K562 (cell line): ENCODE data around the gene CYB5R4. TPM values are rescaled to one million over a fixed set of nuclear protein-coding genes. Genes with fewer than 3 reads are reported as not detected.

Experiments
- ATAC-seq: fragments of 200-7000 bp; cut with Tn5 transposase; 3 replicates; pipeline ENCODE4 v1.9.1; 2020; ENCODE audit warnings: moderate library complexity
- BruUV-seq: library from RNA; stranded (reverse); fragments of 400-500 nt; replicated peaks from 2 replicates; lab custom pipeline; 2021; lab: Mats Ljungman, UMichigan
- CTCF ChIA-PET: fragments of 300-600 bp; formaldehyde crosslinking; extraction: SDS; loops from one replicate; lab custom pipeline; 2021; ENCODE audit warnings: low intra/inter-chr PET ratio; lab: Yijun Ruan, JAX
- POLR2A ChIA-PET: fragments of 300-600, 350-650 bp; sonication (Branson Sonifier 250); formaldehyde crosslinking; extraction: SDS; loops from one replicate; lab custom pipeline; 2021; ENCODE audit warnings: antibody characterized with exemption, inconsistent platforms; lab: Yijun Ruan, JAX
- DNase-seq, 4 experiments: peaks; one replicate each; pipeline versions ENCODE4 v3.0.0 to v3.0.0-alpha.2; 2011 to 2018; ENCODE audit warnings: low spot score in 3 of 4, mixed read lengths in 3 of 4; ENCODE audit errors: extremely low read depth in 1 of 4
- FAIRE-seq: peaks from 2 replicates; lab custom pipeline; 2011; peaks lifted over from hg19 to GRCh38; lab: Jason Lieb, UNC
- H2AFZ ChIP-seq: 2 replicates; pipeline ENCODE4 v1.6.0; 2011; ENCODE audit warnings: low read depth, low read length, control low read depth, inconsistent platforms
- H3K27ac ChIP-seq: fragments of 200-600 bp; 3 replicates; pipeline ENCODE4 v1.8.0; 2011; ENCODE audit warnings: low read depth, mild to moderate bottlenecking, control low read depth, inconsistent platforms, low read length, moderate library complexity, mixed read lengths; ENCODE audit errors: extremely low read depth
- H3K27me3 ChIP-seq, 2 experiments: fragments of 300-600 bp in 1 of 2; 2 replicates in 1 of 2; 3 replicates in 1 of 2; pipeline versions ENCODE4 v1.6.0 to v1.8.0; 2011; ENCODE audit warnings: inconsistent platforms in 2 of 2, low read length in 2 of 2, mild to moderate bottlenecking in 1 of 2, mixed read lengths in 1 of 2, moderate library complexity in 1 of 2; ENCODE audit not compliant: control insufficient read depth in 2 of 2, insufficient read depth in 2 of 2
- H3K36me3 ChIP-seq: fragments of 300-600 bp; 3 replicates; pipeline ENCODE4 v1.8.0; 2011; ENCODE audit warnings: mild to moderate bottlenecking, low read length, inconsistent platforms; ENCODE audit not compliant: control insufficient read depth, insufficient read depth
- H3K4me1 ChIP-seq, 2 experiments: fragments of 200-600 bp in 1 of 2; replicated peaks in 1 of 2; 2 replicates in 1 of 2; 3 replicates in 1 of 2; pipeline versions ENCODE4 v1.5.1 to v1.8.0; 2011; ENCODE audit warnings: inconsistent platforms in 2 of 2, low read length in 2 of 2, mild to moderate bottlenecking in 1 of 2, mixed read lengths in 1 of 2, moderate library complexity in 1 of 2; ENCODE audit not compliant: control insufficient read depth in 2 of 2, insufficient read depth in 2 of 2
- H3K4me2 ChIP-seq: 2 replicates; pipeline ENCODE4 v1.6.1; 2011; ENCODE audit warnings: low read length, control low read depth, inconsistent platforms, mixed read lengths; ENCODE audit not compliant: insufficient read depth
- H3K4me3 ChIP-seq: fragments of 200-600 bp; sonication (generic), shearing (Covaris generic); 2 replicates; pipeline ENCODE4 v1.5.1; 2016; ENCODE audit warnings: control low read depth, inconsistent platforms
- H3K79me2 ChIP-seq: fragments of 200-600 bp; 3 replicates; pipeline ENCODE4 v1.8.0; 2011; ENCODE audit warnings: low read length, inconsistent platforms; ENCODE audit not compliant: control insufficient read depth, insufficient read depth
- H3K9ac ChIP-seq, 2 experiments: 2 replicates each; pipeline versions ENCODE4 v1.6.0 to v1.6.1; 2011; ENCODE audit warnings: low read depth in 2 of 2, low read length in 2 of 2, control low read depth in 1 of 2, inconsistent platforms in 1 of 2, mild to moderate bottlenecking in 1 of 2, mixed read lengths in 1 of 2; ENCODE audit not compliant: insufficient read depth in 1 of 2
- H3K9me1 ChIP-seq: one replicate; pipeline ENCODE4 v1.6.0; 2011; ENCODE audit warnings: inconsistent platforms, mild to moderate bottlenecking, low read length, moderate library complexity; ENCODE audit not compliant: control insufficient read depth, insufficient read depth
- H3K9me3 ChIP-seq: replicated peaks from 2 replicates; pipeline ENCODE4 v1.5.1; 2011; ENCODE audit warnings: low read depth, low read length, inconsistent platforms; ENCODE audit not compliant: control insufficient read depth, insufficient read depth
- H4K20me1 ChIP-seq: replicated peaks from 2 replicates; pipeline ENCODE4 v1.6.1; 2011; ENCODE audit warnings: low read length, inconsistent platforms, mixed read lengths; ENCODE audit not compliant: control insufficient read depth, insufficient read depth
- BRF1 ChIP-seq: IDR thresholded peaks from 3 replicates; pipeline ENCODE4 v1.6.1; 2011; ENCODE audit warnings: borderline replicate concordance, mild to moderate bottlenecking; ENCODE audit not compliant: insufficient read length; ENCODE audit errors: extremely low read depth
- CHAMP1 ChIP-seq: fragments of 450-650 bp; IDR thresholded peaks from 2 replicates; pipeline ENCODE4 v1.6.1; 2016; ENCODE audit warnings: mild to moderate bottlenecking
- KDM5B ChIP-seq: fragments of 200-600 bp; sonication (generic); IDR thresholded peaks from 2 replicates; pipeline ENCODE4 v1.6.1; 2012; ENCODE audit warnings: low read depth, mild to moderate bottlenecking, moderate library complexity, low read length, control low read depth, inconsistent platforms; ENCODE audit not compliant: insufficient replicate concordance
- MEF2A ChIP-seq: IDR thresholded peaks from 2 replicates; pipeline ENCODE4 v1.6.1; 2011; ENCODE audit warnings: low read depth, mild to moderate bottlenecking, low read length, moderate library complexity; ENCODE audit not compliant: control insufficient read depth
- MXI1 ChIP-seq: IDR thresholded peaks from 2 replicates; pipeline ENCODE4 v1.6.1; 2011; ENCODE audit warnings: low read depth, mild to moderate bottlenecking, improper control_type of control experiment, low read length
- PHB ChIP-seq: fragments of 250-450 bp; sonication (Bioruptor Pico); IDR thresholded peaks from 2 replicates; pipeline ENCODE4 v1.5.0; 2021
- POLR2H ChIP-seq: IDR thresholded peaks from 2 replicates; pipeline ENCODE4 v1.6.1; 2016; ENCODE audit warnings: missing genetic modification characterization, low read depth, mild to moderate bottlenecking, control low read depth, missing compliant biosample characterization, moderate library complexity
- SP2 ChIP-seq: IDR thresholded peaks from 2 replicates; pipeline ENCODE4 v1.6.1; 2011; ENCODE audit warnings: mild to moderate bottlenecking, low read depth, low read length, moderate library complexity; ENCODE audit not compliant: poor library complexity, severe bottlenecking; ENCODE audit errors: extremely low read depth
- XRCC4 ChIP-seq: IDR thresholded peaks from one replicate; pipeline ENCODE4 v1.6.1; 2011; ENCODE audit not compliant: insufficient read depth, insufficient read length; ENCODE audit errors: extremely low read depth
- ZBTB1 ChIP-seq: sonication (generic); formaldehyde crosslinking; IDR thresholded peaks from 2 replicates; pipeline ENCODE4 v1.8.1; 2023; ENCODE audit warnings: missing genetic modification reagents, low read depth, mild to moderate bottlenecking, borderline replicate concordance
- ZBTB5 ChIP-seq: fragments of 450-650 bp; IDR thresholded peaks from 2 replicates; pipeline ENCODE4 v1.6.1; 2017; ENCODE audit warnings: antibody characterized with exemption
- ZNF253 ChIP-seq: fragments of 250-450 bp; sonication (Bioruptor Pico); conservative IDR thresholded peaks from 2 replicates; pipeline ENCODE4 v1.6.1; 2021; ENCODE audit warnings: mild to moderate bottlenecking
- ZNF263 ChIP-seq: sonication (generic); formaldehyde crosslinking; IDR thresholded peaks from 2 replicates; pipeline ENCODE4 v1.8.0; 2022; ENCODE audit warnings: mild to moderate bottlenecking, missing genetic modification reagents, borderline replicate concordance
- ZNF583 ChIP-seq: fragments of 250-450 bp; sonication (Bioruptor Pico); IDR thresholded peaks from 2 replicates; pipeline ENCODE4 v1.4.0; 2020
- WGBS: fragments of 100-300 bp; shearing (Covaris generic); methylation state at CpG from one replicate; pipeline ENCODE4 v1.1.6; 2016; ENCODE audit warnings: low coverage, mixed read lengths; ENCODE audit not compliant: insufficient coverage; ENCODE audit errors: missing lambda C conversion rate; 5-methylcytosine and 5-hydroxymethylcytosine counted together
- in situ Hi-C: fragments of 300-500 bp; cut with MboI; formaldehyde crosslinking; loops from 4 replicates; pipeline ENCODE4 v1.15.0; 2018; ENCODE audit warnings: inconsistent platforms, mixed read lengths
- intact Hi-C: fragments of 100-400 bp; cut with micrococcal nuclease; formaldehyde crosslinking; loops from 2 replicates; pipeline ENCODE4 v1.14.2; 2022
- polyA plus RNA-seq, 8 experiments: library from polyadenylated mRNA; depleted of rRNA in 4 of 8; stranded (reverse) in 5 of 8; unstranded in 3 of 8; fragments of >200 nt; fragmentation: Nextera tagmentation in 2 of 8; fragmentation: Illumina TruSeq in 1 of 8; extraction: Ambion mirVana in 2 of 8; extraction: Trizol in 1 of 8; gene quantifications; 2 replicates each; pipeline versions ENCODE4 v1.2.1 to v1.2.3, GENCODE V29; 2011 to 2014; ENCODE audit warnings: inconsistent platforms in 1 of 8, missing spikeins in 1 of 8
- total RNA-seq, 7 experiments: library from RNA; depleted of rRNA in 6 of 7; stranded (reverse); fragments of >200 nt in 6 of 7; fragmentation: Illumina TruSeq in 2 of 7; extraction: Trizol in 2 of 7; gene quantifications; 2 replicates each; pipeline versions ENCODE4 v1.2.1 to v1.2.3, GENCODE V29; 2011 to 2021; ENCODE audit warnings: low replicate concordance in 1 of 7

The CYB5R4 gene
- total and polyA plus RNA-seq, 9 of the 15 experiments (the other 6 are each of a cell fraction or from before 2014, with no cell fraction given), result 5.9 to 23.1 (median 19.0) TPM

- Histone ChIP-seq H4K20me1 (no peaks in the 10 kb centered on the region), H3K4me1 (peaks cover 0 to 6% of the 10 kb centered on the region in 2 experiments; a peak in 3 of 5 replicates), H3K9me1 (no peaks in the 10 kb centered on the region), H3K36me3 (peaks cover 17% of the 10 kb centered on the region), H3K4me2 (no peak overlapping the region), H3K4me3 (no peak overlapping the region), H3K9me3 (no peaks in the 10 kb centered on the region; the same call in none of the 2 replicates), H3K27me3 (no peaks in the 10 kb centered on the region), H3K79me2 (peaks cover 12% of the 10 kb centered on the region; the same call in 1 of the 3 replicates), H3K27ac (no peak overlapping the region), H2AFZ (no peak overlapping the region), H3K9ac (no peak overlapping the region)
- intact Hi-C loops (no loop called here), in situ Hi-C loops (no loop called here)
- 76% methylated on average over 3 of the region's 3 CpGs for WGBS
- FAIRE-seq, result no peak
- BruUV-seq, result no TSS peak
- peak; percentile 47 for ATAC-seq
- ChIA-PET POLR2A (interaction anchor here (0.6 kb wide), 1 partner anchor 946 kb away, joined by 3 read pairs; no protein-coding TSS in a partner anchor), CTCF (no interaction called here)
- no peak for DNase-seq
- TF ChIP-seq ZNF263 (CRISPR knock-in tag), result no peak
- TF ChIP-seq SP2, result no peak
- TF ChIP-seq POLR2H (tag), result no peak
- TF ChIP-seq ZNF253 (CRISPR knock-in tag), result no peak
- no peak for TF ChIP-seq MXI1
- no peak for TF ChIP-seq XRCC4
- no peak for TF ChIP-seq BRF1
- TF ChIP-seq PHB, result no peak
- no peak for TF ChIP-seq ZBTB5
- TF ChIP-seq ZNF583 (CRISPR knock-in tag), result no peak
- TF ChIP-seq CHAMP1, result no peak
- TF ChIP-seq KDM5B, result no peak
- no peak for TF ChIP-seq MEF2A
- no peak for TF ChIP-seq ZBTB1 (CRISPR knock-in tag)
These were observed 13.1 kb downstream of the CYB5R4 start for GRCh38 chr6:83872386-83873118.
